ENCODE results near the gene ADORA2A.

Gene ADORA2A

GRCh38 chr22:24421428-24421931, 5.9 kb upstream of the ADORA2A start:
- no peaks in the 10 kb centered on the region for H3K27me3 Mint-ChIP-seq
- H3K4me3 Mint-ChIP-seq, result peak overlapping the region; percentile 47
- no peaks in the 10 kb centered on the region for H3K9me3 Mint-ChIP-seq
- H3K36me3 Mint-ChIP-seq, result no peaks in the 10 kb centered on the region
- H3K27ac Mint-ChIP-seq, result no peak overlapping the region
- peaks cover 23% of the 10 kb centered on the region for H3K4me1 Mint-ChIP-seq

- no peaks in the 10 kb centered on the region for H3K27me3 Mint-ChIP-seq
- peaks cover 30% of the 10 kb centered on the region for H3K4me1 Mint-ChIP-seq
- H3K27ac Mint-ChIP-seq, result no peak overlapping the region
- peak overlapping the region; percentile 76 for H3K4me3 Mint-ChIP-seq
- H3K9me3 Mint-ChIP-seq, result no peaks in the 10 kb centered on the region
- H3K36me3 Mint-ChIP-seq, result no peaks in the 10 kb centered on the region
These were observed 5.2 kb upstream of the ADORA2A start for GRCh38 chr22:24422102-24422665.

GRCh38 chr22:24423519-24424000, 3.8 kb upstream of the ADORA2A start:
- Mint-ChIP-seq H3K4me3 (peak overlapping the region; percentile 76), H3K36me3 (peaks cover 4% of the 10 kb centered on the region), H3K27ac (peak overlapping the region; percentile 62), H3K27me3 (no peaks in the 10 kb centered on the region), H3K4me1 (peaks cover 39% of the 10 kb centered on the region), H3K9me3 (no peaks in the 10 kb centered on the region)

GRCh38 chr22:24424001-24424900, 3.1 kb upstream of the ADORA2A start:
- Mint-ChIP-seq H3K36me3 (peaks cover 4% of the 10 kb centered on the region), H3K27me3 (no peaks in the 10 kb centered on the region), H3K9me3 (no peaks in the 10 kb centered on the region), H3K27ac (no peak overlapping the region), H3K4me3 (peak overlapping the region; percentile 79), H3K4me1 (peaks cover 46% of the 10 kb centered on the region)

GRCh38 chr22:24424901-24425775, 2.3 kb upstream of the ADORA2A start:
- peaks cover 4% of the 10 kb centered on the region for H3K36me3 Mint-ChIP-seq

GRCh38 chr22:24426436-24426835, 963 bp upstream of the ADORA2A start:
- Mint-ChIP-seq H3K27me3 (no peaks in the 10 kb centered on the region), H3K27ac (peak overlapping the region; percentile 98), H3K36me3 (peaks cover 6% of the 10 kb centered on the region), H3K9me3 (no peaks in the 10 kb centered on the region), H3K4me1 (peaks cover 57% of the 10 kb centered on the region), H3K4me3 (peak overlapping the region; percentile 100)

More at GRCh38 chr22:24424901-24425775, 2.3 kb upstream of the ADORA2A start:
- Mint-ChIP-seq H3K27ac (peak overlapping the region; percentile 73), H3K4me3 (peak overlapping the region; percentile 100), H3K4me1 (peaks cover 55% of the 10 kb centered on the region), H3K27me3 (no peaks in the 10 kb centered on the region), H3K9me3 (no peaks in the 10 kb centered on the region)

- H3K4me3 Mint-ChIP-seq, result peak overlapping the region; percentile 100
- peaks cover 61% of the 10 kb centered on the region for H3K4me1 Mint-ChIP-seq
- no peaks in the 10 kb centered on the region for H3K9me3 Mint-ChIP-seq
- H3K27ac Mint-ChIP-seq, result peak overlapping the region; percentile 98
- peaks cover 7% of the 10 kb centered on the region for H3K36me3 Mint-ChIP-seq
- H3K27me3 Mint-ChIP-seq, result no peaks in the 10 kb centered on the region
These were observed 424 bp upstream of the ADORA2A start for GRCh38 chr22:24426851-24427499.

GRCh38 chr22:24428751-24429410, 1.5 kb downstream of the ADORA2A start:
- peak overlapping the region; percentile 100 for H3K4me3 Mint-ChIP-seq
- H3K36me3 Mint-ChIP-seq, result peaks cover 7% of the 10 kb centered on the region

GRCh38 chr22:24429411-24430365, 2.3 kb downstream of the ADORA2A start:
- Mint-ChIP-seq H3K4me1 (peaks cover 81% of the 10 kb centered on the region), H3K9me3 (no peaks in the 10 kb centered on the region), H3K27ac (peak overlapping the region; percentile 99), H3K27me3 (no peaks in the 10 kb centered on the region), H3K36me3 (peaks cover 9% of the 10 kb centered on the region), H3K4me3 (peak overlapping the region; percentile 100)

More at GRCh38 chr22:24428751-24429410, 1.5 kb downstream of the ADORA2A start:
- no peaks in the 10 kb centered on the region for H3K27me3 Mint-ChIP-seq
- no peaks in the 10 kb centered on the region for H3K9me3 Mint-ChIP-seq
- peaks cover 73% of the 10 kb centered on the region for H3K4me1 Mint-ChIP-seq
- H3K27ac Mint-ChIP-seq, result peak overlapping the region; percentile 99

- Mint-ChIP-seq H3K4me3 (peak overlapping the region; percentile 100), H3K27ac (peak overlapping the region; percentile 92), H3K27me3 (no peaks in the 10 kb centered on the region), H3K4me1 (peaks cover 86% of the 10 kb centered on the region), H3K36me3 (peaks cover 9% of the 10 kb centered on the region), H3K9me3 (no peaks in the 10 kb centered on the region)
These were observed 3.3 kb downstream of the ADORA2A start for GRCh38 chr22:24430431-24431308.

- Mint-ChIP-seq H3K4me1 (peaks cover 85% of the 10 kb centered on the region), H3K27ac (peak overlapping the region; percentile 92), H3K9me3 (no peaks in the 10 kb centered on the region), H3K27me3 (no peaks in the 10 kb centered on the region), H3K36me3 (peaks cover 9% of the 10 kb centered on the region), H3K4me3 (peak overlapping the region; percentile 73)
These were observed 4.1 kb downstream of the ADORA2A start for GRCh38 chr22:24431309-24432034.

All from activated naive CD4-positive, alpha-beta T cell treated with anti-CD3 and anti-CD28 coated beads, Interleukin-2, amount 50 U/mL, for 24 hours (primary cell).